ENCODE results near the gene GAL.
"Not testable (repeated sequence)": the region's sequence is repeated elsewhere in the genome, so short reads cannot be mapped to it uniquely, and the experiment has no call there.

GRCh38 chr11:68634606-68635005 is 49.7 kb upstream of the GAL start:
- not testable (repeated sequence) for TF ChIP-seq CTCF, EP300, POLR2A (IDR thresholded peaks at IDR 0.05)

Data from gastroesophageal sphincter (tissue), 3 donors.